Dendritic cell treated with granulocyte-macrophage colony-stimulating factor and Interleukin-4, amounts not matched to agents 40 ng/mL and 50 ng/mL, for 4 days (primary cell): Measurements from ENCODE around the gene HOXA10.
A peak's percentile ranks its signal among the peaks of the same experiment; 100 is the strongest.

ENCODE experiments used
- H3K27ac Mint-ChIP-seq: one replicate; pipeline ENCODE4 v1.8.0; 2022; ENCODE audit warnings: mild to moderate bottlenecking, mixed read lengths
- H3K27me3 Mint-ChIP-seq: one replicate; pipeline ENCODE4 v1.8.0; 2022; ENCODE audit warnings: mild to moderate bottlenecking, mixed read lengths
- H3K36me3 Mint-ChIP-seq: one replicate; pipeline ENCODE4 v1.8.0; 2022; ENCODE audit warnings: low read depth, mixed read lengths
- H3K4me1 Mint-ChIP-seq: one replicate; pipeline ENCODE4 v1.8.0; 2022; ENCODE audit warnings: low read depth, mixed read lengths
- H3K4me3 Mint-ChIP-seq: one replicate; pipeline ENCODE4 v1.8.0; 2022; ENCODE audit warnings: mild to moderate bottlenecking, moderate library complexity, mixed read lengths
- H3K9me3 Mint-ChIP-seq: one replicate; pipeline ENCODE4 v1.8.0; 2022; ENCODE audit warnings: mixed read lengths
- intact Hi-C: fragments of 100-400 bp; cut with micrococcal nuclease; formaldehyde crosslinking; loops from one replicate; pipeline ENCODE4 v1.15.0; 2022

The HOXA10 gene

DNA sequence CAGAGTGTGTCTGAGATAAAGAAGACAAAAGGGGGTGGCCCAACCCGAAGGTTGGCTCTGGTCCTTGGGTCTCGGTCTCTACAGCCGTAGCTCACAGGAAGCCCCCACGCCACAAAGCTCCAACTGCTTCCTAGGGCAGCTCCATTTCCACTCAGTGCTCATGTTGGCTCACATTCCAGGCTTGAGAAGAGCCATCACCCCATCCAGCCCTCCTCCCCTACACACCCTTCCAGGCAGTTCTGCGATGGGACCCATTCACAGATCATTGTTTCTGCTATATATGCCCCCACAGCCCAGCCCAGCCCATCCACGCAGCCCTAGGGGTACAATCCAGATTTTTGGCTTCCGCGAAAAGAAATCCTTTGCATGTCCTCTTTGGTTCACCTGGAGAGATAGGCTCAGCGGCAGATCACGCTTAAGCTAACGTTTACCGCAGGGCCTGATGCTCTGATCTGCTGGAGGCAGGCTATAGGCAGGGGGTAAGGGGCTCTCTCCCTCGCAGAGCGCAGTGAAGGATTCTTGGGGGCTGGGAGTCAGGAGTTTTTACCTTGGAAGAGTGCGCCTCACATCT lies 17.1 kb upstream of the HOXA10 start:
- H3K27me3 Mint-ChIP-seq: peaks cover 90% of the 10 kb centered on the region
- no peaks in the 10 kb centered on the region for H3K9me3 Mint-ChIP-seq
- H3K4me3 Mint-ChIP-seq: no peak overlapping the region
- no peak overlapping the region for H3K27ac Mint-ChIP-seq
- H3K36me3 Mint-ChIP-seq: no peaks in the 10 kb centered on the region
- peaks cover 42% of the 10 kb centered on the region for H3K4me1 Mint-ChIP-seq
- intact Hi-C loops: loop anchor here (5.0 kb wide), 1 partner anchor 896 kb away; no protein-coding TSS in a partner anchor

DNA sequence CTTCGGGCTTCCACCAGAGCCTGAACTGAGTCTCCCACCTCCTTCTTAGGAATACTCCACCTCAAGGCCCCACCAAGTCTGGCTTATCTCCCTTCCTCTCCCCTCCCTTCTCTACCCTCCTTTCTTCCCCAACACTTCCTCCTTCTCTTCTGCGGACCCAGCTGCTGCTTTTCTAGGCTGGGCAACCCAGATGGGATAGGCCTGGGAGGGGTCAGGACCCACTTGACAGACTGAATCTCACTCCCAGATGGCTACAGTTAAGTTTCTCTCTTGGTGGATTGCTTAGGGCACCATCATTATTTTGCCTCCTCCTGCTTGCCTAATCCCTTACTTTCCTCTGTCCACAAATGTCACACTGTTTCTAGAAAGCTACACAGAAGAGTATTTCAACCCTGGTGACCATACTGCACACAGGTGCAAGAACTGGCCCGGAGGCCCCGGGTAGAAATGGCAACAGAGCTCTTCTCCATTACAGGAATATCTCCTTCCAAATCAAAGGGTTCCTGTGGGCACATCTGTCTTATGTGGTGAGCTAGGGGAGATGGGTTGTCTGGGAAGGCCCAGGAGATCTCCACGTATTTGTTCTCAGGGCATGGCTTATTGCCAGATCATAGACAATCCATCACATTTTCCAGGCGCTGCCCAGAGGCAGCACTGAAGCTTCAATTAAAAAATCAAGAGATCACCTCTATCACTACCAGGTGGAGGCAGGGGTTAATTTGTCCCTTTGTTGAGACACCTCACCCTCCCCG lies 16.1 kb upstream of the HOXA10 start:
- intact Hi-C loops: loop anchor here (5.0 kb wide), 1 partner anchor 897 kb away; no protein-coding TSS in a partner anchor
- Mint-ChIP-seq H3K4me1 (peaks cover 52% of the 10 kb centered on the region), H3K27ac (no peak overlapping the region), H3K27me3 (peaks cover 95% of the 10 kb centered on the region), H3K9me3 (no peaks in the 10 kb centered on the region), H3K4me3 (no peak overlapping the region), H3K36me3 (no peaks in the 10 kb centered on the region)

DNA sequence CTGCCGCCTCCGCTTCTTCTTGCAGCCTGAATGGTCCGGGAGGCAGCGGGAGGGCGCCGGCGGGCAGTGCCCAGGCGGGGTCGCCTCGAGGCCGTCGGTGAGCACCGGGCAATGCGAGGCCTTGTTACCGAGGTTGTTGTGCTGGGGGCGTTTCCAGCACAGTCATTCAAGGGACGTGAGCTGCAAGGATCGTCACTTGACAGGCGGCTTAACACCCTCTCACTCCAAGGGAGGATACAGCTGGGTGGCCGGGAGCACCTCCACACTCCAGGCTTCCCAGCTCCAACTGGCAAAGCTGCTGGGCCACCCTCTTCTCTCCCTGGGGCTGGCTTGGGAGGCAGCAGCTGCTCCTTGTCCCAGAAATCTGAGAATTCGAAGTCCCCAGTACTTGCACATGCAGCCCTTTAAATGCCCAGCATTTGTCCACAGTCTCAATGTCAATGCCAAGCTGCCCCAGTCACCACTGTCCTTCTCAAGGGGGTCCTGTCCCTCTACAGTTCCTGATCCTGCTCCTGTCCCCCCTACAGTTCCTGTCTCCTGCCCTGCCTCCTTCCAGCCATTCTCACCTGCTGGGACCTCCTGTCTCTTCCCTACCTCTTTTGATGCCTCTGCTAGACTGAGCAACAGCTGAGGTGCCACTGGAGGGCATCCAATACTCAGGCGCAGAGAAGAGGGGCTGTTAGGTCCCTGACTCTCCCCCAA lies 15.3 kb upstream of the HOXA10 start:
- Mint-ChIP-seq H3K9me3 (no peaks in the 10 kb centered on the region), H3K36me3 (no peaks in the 10 kb centered on the region), H3K4me3 (peak overlapping the region; percentile 74), H3K4me1 (peaks cover 60% of the 10 kb centered on the region), H3K27ac (peak overlapping the region; percentile 21), H3K27me3 (peaks cover 95% of the 10 kb centered on the region)
- intact Hi-C loops: no loop called here

- intact Hi-C loops: no loop called here
- Mint-ChIP-seq H3K4me3 (peak overlapping the region; percentile 74), H3K4me1 (peaks cover 60% of the 10 kb centered on the region), H3K27ac (peak overlapping the region; percentile 21), H3K36me3 (no peaks in the 10 kb centered on the region), H3K27me3 (peaks cover 95% of the 10 kb centered on the region), H3K9me3 (no peaks in the 10 kb centered on the region)
These were observed 14.5 kb upstream of the HOXA10 start for GRCh38 chr7:27188386-27189294.

DNA sequence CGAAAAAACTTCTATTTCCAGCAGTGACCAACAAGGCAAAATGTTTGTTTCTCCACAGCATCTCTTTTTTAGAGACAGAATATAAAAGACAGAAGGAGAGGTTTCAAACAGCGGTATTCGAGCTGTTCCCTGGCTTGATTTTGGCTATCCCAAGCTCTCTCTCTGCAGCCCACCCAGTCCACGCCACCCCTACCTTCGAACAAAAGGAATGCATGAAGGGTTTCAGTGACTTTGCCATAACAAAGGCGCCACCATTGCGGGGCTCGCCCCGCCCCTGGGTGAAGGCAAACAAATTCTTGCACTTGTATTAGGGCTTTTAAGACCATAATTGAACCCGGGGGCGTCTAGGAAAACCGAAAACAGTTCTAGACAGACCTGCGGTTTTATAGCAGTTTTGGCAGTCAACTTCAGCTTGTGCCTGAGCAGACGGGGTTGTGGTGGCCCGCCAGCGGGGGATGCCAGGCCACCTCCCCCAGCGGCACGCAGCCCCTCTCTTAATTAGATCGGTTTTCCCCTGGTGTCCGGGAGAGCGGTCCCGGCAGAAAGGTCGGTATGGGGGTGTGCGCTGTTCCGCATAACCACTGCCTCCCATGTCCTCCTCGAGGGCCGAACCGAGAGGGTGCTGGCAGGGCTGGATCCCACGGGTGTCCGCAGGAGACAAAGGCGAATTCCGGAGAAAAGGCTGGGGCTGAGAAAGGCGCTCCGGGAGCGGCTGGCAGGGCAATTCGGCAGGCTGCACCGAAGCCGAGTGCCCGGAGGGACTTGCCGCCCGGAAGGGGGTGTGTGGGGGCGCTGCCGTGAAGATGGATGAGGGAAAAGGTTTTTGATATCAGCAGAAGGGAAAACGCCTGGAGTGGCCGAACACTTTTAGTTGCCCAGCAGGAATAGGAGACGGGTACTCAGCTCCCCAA lies 13.6 kb upstream of the HOXA10 start:
- Mint-ChIP-seq H3K4me1 (peaks cover 65% of the 10 kb centered on the region), H3K27ac (peak overlapping the region; percentile 21), H3K4me3 (peak overlapping the region; percentile 74), H3K36me3 (no peaks in the 10 kb centered on the region), H3K9me3 (no peaks in the 10 kb centered on the region), H3K27me3 (peaks cover 95% of the 10 kb centered on the region)
- intact Hi-C loops: no loop called here

- no peak overlapping the region for H3K4me3 Mint-ChIP-seq
- peaks cover 97% of the 10 kb centered on the region for H3K27me3 Mint-ChIP-seq
- no peaks in the 10 kb centered on the region for H3K36me3 Mint-ChIP-seq
- H3K27ac Mint-ChIP-seq: no peak overlapping the region
- no peaks in the 10 kb centered on the region for H3K9me3 Mint-ChIP-seq
- H3K4me1 Mint-ChIP-seq: peaks cover 61% of the 10 kb centered on the region
- intact Hi-C loops: no loop called here
These were observed 12.8 kb upstream of the HOXA10 start for GRCh38 chr7:27186668-27187474.

GRCh38 chr7:27185854-27186667 lies 11.9 kb upstream of the HOXA10 start:
- intact Hi-C loops: no loop called here
- Mint-ChIP-seq H3K4me1 (peaks cover 55% of the 10 kb centered on the region), H3K9me3 (no peaks in the 10 kb centered on the region), H3K36me3 (no peaks in the 10 kb centered on the region), H3K27ac (no peak overlapping the region), H3K4me3 (peak overlapping the region; percentile 21), H3K27me3 (peaks cover 96% of the 10 kb centered on the region)

- intact Hi-C loops: no loop called here
- Mint-ChIP-seq H3K36me3 (no peaks in the 10 kb centered on the region), H3K9me3 (no peaks in the 10 kb centered on the region), H3K4me3 (peak within 1 kb of the TSS; percentile 59), H3K4me1 (peaks cover 55% of the 10 kb centered on the region), H3K27me3 (peaks cover 96% of the 10 kb centered on the region), H3K27ac (no peak within 1 kb of the TSS)
These were observed 11.1 kb upstream of the HOXA10 start, which contains the start of gene HOXA11 for GRCh38 chr7:27185013-27185853. Gene HOXA11 (minus strand): TSS chr7:27185232. CDS start chr7:27185144, 88 bp downstream.

GRCh38 chr7:27184337-27185012 lies 10.4 kb upstream of the HOXA10 start:
- peaks cover 94% of the 10 kb centered on the region for H3K27me3 Mint-ChIP-seq
- intact Hi-C loops: no loop called here
- no peaks in the 10 kb centered on the region for H3K9me3 Mint-ChIP-seq
- no peak overlapping the region for H3K27ac Mint-ChIP-seq
- peak overlapping the region; percentile 59 for H3K4me3 Mint-ChIP-seq
- peaks cover 53% of the 10 kb centered on the region for H3K4me1 Mint-ChIP-seq
- no peaks in the 10 kb centered on the region for H3K36me3 Mint-ChIP-seq

- H3K9me3 Mint-ChIP-seq: no peaks in the 10 kb centered on the region
- no peaks in the 10 kb centered on the region for H3K36me3 Mint-ChIP-seq
- H3K27ac Mint-ChIP-seq: no peak overlapping the region
- intact Hi-C loops: no loop called here
- H3K27me3 Mint-ChIP-seq: peaks cover 94% of the 10 kb centered on the region
- peak overlapping the region; percentile 59 for H3K4me3 Mint-ChIP-seq
- H3K4me1 Mint-ChIP-seq: peaks cover 48% of the 10 kb centered on the region
These were observed 9.7 kb upstream of the HOXA10 start for GRCh38 chr7:27183682-27184336.
